Astrocyte of the hippocampus (primary cell): ENCODE results near the gene DIO1.

Experiments
- DNase-seq: peaks from one replicate; pipeline ENCODE4 v3.0.0; 2011; ENCODE audit warnings: low read depth, low spot score

The DIO1 gene

DNA sequence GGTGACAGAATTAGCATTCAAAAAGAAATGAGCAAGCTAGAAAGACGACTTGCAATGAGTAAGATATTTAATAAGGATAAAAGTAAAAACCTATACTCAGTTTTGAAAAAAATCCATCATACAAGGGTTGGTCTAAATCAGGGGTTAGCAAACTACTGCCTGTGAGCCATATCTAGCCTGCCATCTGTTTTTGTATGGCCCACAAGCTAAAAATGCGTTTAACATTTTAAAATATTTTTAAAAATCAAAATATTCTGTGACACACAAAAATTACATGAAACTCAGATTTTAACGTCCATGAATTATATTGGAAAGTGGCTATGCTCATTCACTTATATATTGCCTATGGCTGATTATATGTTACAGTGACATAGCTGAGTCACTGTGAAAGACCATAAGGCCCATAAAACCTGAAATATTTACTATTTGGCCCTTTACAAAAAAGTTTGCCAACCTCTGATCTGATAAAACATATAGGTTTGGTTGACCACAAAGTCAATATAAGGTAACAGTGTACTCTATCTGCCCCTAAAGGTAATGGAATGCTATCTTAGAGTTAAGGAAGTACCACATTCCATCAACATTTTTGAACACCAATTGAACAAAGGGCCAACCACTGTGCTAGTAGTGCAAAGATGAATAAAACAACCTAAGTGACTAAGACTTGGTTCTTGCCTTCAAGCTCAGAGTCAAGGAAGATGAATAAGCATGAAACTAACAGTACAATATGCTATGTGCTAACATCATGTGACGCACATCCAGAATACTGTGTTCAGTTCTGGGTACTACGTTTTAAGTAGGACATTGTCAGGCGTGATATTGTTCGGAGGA lies 48.4 kb downstream of the DIO1 start:
- DNase-seq = no peak

DNA sequence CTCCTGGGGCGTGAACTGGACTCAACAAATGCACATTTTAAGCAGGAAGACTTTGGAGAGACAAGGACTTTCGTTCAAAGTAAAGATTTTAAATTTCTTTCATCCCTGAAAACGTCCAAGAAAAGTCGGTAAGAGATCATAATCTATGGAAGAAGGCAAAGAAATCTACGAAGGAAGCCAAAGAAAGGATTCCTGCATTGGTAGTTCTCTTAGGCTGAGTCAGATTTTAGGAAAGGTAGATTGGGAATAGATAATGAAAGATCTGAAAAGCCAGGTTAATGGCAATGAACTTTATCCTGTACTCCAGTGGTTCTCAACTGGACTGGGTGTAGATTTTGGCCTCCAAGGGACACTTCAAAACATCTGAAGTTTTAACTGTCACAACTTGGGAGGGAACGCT lies 49.1 kb downstream of the DIO1 start:
- no peak for DNase-seq

DNA sequence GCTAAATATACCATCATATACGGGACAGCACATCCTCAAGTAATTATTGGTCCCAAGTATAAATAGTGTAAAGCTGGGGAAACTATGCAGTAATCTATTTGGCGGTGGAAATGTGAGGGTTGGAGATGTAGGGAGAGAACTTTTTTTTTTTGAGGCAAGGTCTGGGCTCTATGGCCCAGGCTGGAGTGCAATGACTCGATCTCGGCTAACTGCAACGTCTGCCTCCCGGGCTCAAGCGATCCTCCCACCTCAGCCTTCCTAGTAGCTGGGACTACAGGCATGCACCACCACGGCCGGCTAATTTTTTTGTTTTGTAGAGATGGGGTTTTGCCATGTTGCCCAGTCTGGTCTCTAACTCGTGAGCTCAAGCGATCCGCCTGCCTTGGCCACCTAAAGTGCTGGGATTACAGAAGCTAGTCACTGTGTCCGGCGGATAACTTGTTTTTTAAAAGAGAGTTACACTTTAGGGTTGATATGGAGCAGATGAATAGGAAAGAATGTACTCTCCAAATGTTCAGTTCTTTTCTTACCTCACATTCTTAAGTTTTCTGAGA lies 49.6 kb downstream of the DIO1 start:
- DNase-seq = no peak

DNA sequence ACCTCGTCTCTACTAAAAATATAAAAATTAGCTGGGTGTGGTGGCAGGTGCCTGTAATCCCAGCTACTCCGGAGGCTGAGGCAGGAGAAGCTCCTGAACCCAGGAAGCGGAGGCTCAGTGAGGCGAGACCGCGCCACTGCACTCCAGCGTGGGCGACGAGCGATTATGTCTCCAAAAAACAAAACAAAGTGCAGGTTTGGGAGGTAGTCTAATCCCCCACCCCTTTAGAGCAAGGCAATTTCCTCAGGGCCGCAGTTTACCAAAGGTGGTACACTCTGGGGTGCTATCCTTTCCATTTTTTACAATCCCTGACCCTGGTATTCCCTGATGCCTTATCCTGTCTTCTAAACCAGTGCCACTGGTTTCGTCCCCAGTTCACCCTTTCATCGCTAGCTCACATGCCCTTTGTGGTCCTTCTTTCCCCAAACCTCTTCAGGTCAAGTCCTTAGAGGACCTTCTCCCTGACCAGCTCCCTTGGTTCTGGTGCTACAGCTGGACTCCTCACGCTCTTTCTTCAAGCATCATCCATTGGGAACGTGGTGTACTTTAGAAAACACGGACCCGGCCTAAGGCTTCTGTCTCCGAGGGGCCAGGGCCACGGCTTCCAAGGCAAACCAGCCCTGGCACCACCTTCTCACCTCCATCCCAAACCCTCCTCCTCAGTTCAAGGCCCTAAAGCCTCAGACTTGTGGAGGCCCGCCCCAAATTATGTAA lies 50.6 kb downstream of the DIO1 start:
- peak; percentile 31 for DNase-seq

DNA sequence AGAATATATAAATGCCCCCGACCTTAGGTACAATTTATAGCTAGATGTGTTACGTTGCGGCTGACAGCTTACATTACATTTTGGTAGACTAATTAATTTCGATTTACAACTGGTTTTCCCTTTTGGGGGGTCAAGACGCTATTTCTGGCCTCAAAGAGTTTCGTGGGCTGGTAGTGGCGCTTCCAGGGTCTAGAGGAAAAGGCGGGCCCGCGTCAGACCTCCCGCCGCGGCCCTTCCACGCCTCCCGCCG lies 51.1 kb downstream of the DIO1 start:
- no peak for DNase-seq

DNA sequence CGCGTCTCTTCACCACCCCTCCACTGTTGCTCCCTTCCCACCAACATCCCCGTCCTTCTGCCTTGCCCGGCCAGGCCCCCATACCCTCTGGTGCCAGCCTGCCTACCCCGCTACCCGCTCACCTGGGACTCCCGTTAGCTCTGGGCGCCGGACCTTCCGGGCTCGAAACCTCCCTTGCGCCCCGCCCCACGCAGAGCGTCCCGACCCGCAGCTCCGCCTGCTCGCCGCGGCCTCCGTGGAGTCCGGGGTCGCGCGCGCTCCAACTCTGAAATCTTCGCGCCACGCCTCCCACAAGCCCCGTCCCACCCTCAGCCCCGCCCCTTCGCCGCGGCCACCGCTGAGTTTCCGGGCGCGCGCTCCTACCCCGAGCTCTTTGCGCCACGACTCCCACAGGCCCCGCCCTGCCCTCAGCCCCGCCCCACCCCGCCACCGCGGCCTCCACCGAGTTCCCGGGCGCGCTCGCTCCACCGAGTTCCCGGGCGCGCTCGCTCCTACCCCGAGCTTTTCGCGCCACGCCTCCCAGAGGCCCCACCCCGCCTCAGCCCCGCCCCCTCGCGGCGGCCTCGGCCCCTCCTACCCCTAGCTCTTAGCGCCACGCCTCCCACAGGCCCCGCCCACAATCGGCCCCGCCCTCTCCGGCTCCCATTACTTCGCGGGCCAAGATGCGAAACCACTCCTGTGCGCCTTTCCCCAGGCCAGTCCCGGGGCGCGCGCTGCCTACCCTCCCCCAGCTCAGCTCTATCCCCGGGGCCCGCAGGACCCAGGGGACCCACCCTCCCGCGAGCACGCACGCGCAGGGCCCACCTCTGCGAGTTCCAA lies 51.7 kb downstream of the DIO1 start, which contains the start of gene IFT25:
IFT25 (minus strand) TSS at position 267 of the 819 bp plus-strand sequence. CDS start 5,617 bp downstream, outside the sequence.
- DNase-seq = peak; percentile 99

DNA sequence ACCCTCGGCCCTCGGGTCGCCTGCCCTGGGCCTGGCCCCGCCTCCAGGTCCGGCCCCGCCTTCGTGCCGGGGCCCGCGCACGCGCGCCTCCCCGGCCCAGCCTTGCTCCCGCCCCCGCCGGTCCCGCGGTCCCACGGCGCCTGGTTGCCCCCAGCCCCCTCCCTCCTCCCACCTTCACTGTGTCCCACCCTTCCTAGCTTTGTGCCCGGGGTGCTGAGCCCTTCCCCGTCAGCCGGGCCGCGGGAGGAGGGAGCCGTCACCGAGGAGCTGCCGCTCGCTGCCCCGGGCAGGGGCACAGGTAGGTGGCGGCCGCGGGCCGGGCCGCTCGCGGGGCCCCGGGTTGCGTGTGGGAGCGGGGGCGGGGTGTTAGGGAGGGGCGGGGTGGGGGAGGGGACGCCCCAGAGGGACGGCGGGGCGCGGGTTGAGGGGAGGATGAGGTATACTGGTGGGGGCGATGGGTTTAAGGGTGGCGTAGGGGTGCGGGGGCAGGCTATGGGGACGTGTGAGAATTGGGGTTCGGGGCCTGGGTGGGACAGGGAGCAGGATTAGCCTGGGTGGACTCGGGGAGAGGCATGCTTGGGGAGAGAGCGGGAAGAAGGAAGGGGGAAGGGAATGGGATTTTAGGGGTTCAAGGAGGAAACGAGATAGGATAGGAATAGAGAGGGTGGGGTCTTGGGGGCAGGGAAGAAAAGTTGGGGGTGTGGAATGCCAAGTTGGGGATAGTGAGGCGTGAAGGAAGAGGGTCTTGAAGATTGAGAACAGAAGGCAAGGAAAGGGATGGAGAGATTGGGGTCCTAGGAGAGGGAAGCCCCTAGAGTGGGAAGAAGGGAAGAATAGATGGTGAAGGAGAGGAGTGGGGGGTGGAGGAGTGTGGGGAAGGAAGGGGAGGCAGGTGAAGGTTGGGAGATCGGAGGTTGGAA lies 52.5 kb downstream of the DIO1 start, which contains the start of gene LRRC42:
LRRC42 (plus strand) TSS at position 99 of the 920 bp plus-strand sequence. CDS start 5,650 bp downstream, outside the sequence.
- DNase-seq = no peak

DNA sequence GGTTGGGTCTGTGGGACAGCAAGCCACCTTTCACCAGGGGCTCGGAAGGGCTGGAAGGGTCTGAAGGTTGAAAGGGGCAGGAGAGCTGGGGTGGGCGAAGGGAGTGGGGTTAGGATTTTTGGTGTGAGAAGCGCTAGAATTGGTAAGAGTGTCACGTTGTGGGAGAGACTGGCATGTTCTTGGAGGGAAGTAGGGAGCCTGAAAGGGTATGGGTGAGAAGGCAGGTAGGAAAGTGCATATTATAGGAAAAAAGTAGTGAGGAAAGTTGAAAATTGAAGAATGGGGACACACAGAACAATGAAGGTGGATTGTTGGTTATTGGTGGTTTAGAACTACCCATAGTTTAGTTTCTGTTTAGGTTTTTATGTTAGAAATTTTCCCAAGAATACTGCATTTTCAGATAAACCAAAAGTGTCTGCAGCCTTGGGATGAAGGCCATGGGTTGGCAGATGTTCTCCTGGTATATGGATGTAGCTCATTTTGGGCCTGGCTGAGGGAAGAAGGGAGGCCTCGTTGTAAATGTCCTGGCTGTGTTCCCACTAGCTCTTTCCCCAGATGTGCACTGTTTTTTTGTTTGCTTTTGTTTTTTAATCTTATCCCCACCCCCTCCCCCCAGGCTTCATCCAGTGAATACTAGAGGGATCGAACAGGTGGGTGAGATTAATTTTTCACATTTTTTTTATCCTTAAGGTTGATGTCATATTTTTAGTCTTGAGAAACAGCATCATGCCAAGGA lies 53.4 kb downstream of the DIO1 start:
- no peak for DNase-seq

DNA sequence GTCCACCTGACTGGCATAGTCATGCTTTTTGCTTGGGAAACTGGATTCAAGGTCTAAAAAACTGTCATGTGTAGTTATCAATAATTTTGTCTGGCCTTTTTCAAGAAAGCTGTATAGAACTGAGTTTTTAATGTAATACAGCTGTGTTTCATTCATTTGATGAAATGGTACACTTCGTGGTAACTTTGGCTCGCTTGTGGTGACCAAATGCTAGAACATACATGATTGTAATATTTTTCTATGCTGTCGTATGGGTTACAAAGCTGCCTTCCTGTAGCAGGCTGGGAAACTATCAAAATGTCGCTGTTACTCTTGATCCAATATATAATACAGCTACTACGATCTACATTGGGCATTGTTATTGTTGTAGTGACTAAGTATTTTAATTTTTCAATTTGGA lies 54.3 kb downstream of the DIO1 start:
- no peak for DNase-seq

DNA sequence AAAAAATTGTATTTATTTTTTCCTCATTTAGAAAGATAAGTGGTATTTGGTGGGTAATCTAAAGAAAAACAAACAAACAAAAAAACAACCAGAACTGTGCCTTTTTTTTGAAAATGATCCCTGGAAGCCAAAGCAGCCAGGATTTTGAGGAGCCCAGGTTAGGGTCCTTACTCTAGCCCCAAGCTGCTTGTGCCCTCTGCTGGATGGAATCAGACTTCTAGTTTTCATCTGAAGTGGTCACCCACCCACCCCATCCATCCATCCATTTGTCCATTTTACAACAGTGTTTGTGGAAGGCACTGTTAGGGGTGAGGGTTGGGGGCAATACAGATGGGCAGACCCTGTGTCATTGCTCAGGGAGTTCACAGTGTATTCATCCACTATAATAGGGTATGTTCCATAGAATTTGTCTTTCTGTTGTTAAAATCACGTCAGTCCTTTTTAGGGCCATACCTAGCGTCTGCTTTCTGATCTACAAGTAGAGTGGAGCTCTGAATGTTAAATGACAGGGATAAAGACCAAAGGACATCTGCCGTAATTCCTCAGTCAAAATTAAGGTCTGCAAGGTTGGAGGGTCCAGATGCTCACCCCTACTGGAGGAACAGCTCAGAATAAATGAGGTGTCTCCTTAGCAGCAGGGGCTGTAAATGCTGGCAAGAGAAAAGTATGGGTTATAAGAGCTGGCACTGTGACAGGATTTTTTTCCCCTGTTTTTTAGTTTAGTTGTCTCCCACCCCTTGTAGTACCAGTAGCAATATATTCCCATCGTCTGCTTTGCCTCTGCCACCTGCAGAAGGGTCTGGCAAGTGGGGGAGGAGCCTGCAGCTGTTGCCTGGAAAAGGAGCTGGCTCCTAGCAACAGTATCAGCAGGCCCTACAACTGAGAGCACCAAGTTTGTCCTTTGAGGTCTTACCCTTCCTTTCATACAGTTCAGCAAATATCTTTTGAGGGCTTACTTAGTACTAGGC lies 55.3 kb downstream of the DIO1 start:
- DNase-seq = peak; percentile 65

DNA sequence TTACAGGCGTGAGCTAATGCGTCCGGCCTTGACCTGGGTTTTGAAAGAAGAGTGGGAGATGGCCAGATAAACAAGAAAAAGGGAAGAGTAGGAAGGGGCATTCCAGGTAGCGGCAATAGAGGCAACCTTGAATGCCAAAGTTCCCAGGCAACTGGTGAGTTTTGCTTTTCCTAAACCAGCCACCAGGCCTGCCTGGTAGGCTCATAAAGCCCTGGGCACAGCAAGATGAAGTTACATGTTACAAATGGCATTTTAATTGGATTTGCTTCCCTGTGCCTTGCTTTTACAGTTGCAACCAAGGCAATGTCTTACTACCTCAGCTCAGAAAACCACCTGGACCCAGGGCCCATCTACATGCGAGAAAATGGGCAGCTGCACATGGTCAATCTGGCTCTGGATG lies 57.7 kb downstream of the DIO1 start:
- DNase-seq = no peak

DNA sequence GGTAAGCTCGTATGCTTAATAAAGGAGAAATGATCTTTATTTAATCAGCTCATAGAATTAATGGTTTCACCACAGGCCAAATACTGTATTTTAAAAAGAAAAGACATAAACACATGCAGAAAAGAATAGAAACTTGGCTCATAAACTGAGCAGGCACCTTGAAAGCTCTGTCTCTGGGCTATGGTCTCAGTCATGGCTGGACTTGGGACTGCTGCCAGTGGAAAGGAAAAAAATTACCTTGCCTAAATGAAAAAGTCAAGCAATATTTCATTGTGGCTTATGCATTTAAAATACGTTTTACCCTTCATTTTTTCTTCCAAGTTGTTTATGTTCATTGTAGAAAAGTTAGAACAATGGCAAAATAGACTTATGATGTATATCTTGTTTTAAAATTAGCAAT lies 60.1 kb downstream of the DIO1 start:
- no peak for DNase-seq

DNA sequence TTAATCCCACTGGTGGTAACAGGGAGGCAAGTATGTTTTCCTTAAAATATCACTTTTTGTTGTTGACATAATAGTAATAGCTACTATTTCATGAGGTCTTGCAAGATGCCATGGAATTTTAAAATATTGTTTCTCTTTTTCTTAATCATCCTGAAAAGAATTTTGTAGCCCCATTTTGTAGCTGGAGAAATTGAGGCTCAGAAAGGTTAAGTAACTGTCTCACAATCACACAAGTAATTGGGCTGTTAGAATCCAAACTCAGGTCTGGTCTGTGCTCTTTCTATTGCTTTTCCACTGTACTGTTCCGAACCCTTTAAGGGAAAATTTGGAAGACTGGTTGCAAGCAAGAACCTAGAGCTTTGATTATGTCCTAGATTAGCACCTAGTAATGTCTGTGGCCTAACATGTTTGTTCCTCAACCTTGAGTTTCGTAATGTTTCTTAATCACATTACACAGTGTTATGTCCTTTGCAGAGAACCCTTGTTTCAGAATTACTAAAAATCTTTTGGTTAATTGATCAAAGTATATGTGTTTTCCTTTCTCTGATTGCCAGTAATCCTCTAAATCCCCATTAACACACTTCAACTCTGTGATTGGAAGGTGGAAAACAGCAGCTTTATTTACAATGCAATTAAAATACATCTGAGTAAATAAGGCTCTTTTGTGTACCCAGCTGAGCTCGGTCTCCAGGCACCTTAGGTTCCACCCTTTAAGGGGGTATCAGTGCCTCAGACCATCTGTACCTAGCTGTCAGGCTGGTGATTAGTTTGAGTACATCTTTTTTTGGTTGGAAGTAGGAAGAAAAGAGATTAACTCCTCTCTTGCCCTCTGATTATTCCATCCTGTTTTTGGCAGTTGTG lies 62.6 kb downstream of the DIO1 start:
- no peak for DNase-seq

DNA sequence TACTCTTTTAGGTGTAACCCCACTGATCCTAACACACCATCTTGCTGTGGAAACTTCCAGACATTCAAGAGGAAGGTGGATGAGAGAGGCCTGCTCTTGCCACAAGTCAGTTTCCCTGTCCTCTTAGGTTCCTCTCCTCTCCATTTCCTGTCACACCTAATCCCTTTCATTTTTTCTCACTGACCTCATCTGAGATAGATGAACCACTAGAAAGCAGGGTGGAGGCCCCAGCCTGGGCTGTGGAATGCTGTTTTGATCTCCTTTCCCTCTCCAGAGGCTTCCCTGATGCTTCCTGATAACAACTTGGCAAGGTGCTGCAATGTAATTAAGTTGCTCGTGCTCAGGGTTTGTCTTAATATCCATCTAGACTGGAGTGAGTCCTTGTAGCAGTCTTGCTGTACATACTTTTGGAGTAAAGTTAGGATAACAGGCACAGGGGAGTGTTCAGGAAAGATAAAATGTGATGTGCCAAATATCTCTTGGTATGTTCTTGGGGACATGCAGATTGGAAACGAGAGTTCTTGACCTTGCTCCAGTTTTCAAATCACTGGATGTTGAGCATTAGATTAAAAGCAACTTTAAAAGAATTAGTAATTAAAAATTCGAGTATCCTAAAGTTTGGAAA lies 63.3 kb downstream of the DIO1 start:
- peak; percentile 39 for DNase-seq

DNA sequence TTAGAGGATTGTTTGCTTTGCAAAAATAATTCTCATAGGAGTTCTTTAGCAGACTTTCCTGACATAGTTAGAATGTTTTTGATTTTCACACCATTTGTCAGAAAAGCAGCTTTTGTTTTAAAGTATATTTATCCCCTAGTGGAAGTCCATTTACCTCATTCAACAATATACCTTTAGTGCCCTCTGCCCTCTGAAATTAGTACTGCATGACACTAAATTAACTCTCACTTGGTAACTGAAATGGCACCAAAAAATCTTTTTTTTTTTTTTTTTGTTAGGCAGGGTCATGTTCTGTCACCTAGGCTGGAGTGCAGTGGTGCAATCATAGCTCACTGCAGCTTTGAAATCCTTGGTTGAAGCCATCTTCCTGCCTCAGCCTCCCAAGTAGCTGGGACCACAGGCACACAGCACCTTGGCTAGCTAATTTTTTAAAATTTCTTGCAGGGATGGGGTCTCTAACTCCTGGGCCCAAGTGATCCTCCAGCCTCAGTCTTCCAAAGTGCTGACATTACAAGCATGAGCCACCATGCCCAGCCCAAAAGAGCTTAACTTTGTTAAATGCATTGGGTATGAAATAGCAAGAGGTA lies 65.8 kb downstream of the DIO1 start:
- peak; percentile 30 for DNase-seq
